Omental fat pad (tissue), 4 donors: Measurements from ENCODE around the gene TP73. TPM values are rescaled to one million over a fixed set of nuclear protein-coding genes. Genes with fewer than 3 reads are reported as not detected.

ENCODE experiments used
- ATAC-seq: fragments of 150-250 bp; one replicate; pipeline ENCODE4 v1.9.1; 2016; ENCODE audit warnings: mild to moderate bottlenecking, moderate library complexity; ENCODE audit not compliant: low FRiP score
- DNase-seq: peaks from one replicate; pipeline ENCODE4 v3.0.0-alpha.2; 2019; ENCODE audit warnings: low spot score
- total RNA-seq, 4 donors: library from RNA; depleted of rRNA; stranded (reverse); fragments of >200 nt; gene quantifications; one replicate each; pipeline ENCODE4 v1.1.0, GENCODE V29; 2016
- TF ChIP-seq, protein P1 (sequence below), 3 donors: fragments of 450-650 bp; IDR thresholded peaks; one replicate each; pipeline ENCODE4 v1.5.1; 2016 to 2017; ENCODE audit warnings: antibody characterized with exemption in 3 of 3, mild to moderate bottlenecking in 3 of 3, moderate library complexity in 2 of 3

The TP73 gene
- total RNA-seq, 4 donors from 2014 or later = not detected

DNA sequence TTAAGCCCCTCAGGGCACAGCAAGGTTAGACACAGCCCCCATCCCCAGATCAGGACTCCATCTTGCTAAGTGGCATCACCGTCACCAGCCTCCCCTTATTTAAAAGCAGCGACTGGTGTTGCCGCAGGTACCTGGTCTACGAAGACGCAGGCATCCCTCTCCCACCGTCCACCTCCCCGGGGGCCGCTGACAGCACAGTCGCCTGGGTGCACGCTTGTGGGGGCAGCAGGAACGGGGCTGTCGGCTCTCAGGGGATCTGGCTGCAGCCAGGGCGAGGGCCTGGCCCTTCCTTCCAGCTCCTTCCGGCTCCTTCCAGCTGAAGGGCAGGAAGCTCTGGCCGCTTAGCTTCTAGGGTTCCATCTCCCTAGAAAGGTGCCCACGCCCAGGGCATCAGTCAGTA lies 82.3 kb downstream of the TP73 start:
- ATAC-seq = no peak
- TF ChIP-seq, protein P1, sequence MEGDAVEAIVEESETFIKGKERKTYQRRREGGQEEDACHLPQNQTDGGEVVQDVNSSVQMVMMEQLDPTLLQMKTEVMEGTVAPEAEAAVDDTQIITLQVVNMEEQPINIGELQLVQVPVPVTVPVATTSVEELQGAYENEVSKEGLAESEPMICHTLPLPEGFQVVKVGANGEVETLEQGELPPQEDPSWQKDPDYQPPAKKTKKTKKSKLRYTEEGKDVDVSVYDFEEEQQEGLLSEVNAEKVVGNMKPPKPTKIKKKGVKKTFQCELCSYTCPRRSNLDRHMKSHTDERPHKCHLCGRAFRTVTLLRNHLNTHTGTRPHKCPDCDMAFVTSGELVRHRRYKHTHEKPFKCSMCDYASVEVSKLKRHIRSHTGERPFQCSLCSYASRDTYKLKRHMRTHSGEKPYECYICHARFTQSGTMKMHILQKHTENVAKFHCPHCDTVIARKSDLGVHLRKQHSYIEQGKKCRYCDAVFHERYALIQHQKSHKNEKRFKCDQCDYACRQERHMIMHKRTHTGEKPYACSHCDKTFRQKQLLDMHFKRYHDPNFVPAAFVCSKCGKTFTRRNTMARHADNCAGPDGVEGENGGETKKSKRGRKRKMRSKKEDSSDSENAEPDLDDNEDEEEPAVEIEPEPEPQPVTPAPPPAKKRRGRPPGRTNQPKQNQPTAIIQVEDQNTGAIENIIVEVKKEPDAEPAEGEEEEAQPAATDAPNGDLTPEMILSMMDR (IDR thresholded peaks at IDR 0.05) = no peak
- DNase-seq = no peak

DNA sequence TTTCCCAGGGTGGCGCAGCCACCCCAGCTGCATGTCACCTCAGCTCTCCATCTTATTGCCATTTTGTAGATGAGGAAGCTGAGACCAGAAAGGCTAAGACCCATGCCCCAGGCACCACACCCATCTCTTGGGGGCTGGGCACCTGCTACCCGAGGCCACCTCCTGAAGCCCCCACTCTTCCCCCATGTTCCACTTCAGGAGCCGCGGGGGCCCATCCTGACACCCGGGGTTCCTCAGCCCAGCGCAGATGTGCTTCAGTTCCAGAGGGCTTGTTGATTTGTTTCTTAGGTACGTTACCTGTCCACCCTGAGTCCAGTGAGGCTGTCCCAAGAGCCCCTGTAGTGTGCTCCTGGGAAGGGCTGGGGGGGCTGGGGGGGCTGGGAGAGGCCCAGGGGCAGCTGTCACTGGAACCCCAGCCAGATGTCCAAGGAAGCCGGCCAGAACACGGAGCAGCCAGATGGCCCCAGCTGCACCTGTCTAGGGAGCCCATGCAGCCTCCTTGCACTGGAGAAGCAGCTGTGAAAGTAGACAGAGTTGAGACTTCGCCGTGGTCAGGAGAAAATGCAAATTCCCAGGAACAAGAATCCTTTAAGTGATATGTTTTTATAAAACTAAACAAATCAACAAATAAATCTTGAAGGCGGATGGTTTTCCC lies 82.8 kb downstream of the TP73 start:
- ATAC-seq (no peak), DNase-seq (no peak)
- TF ChIP-seq, protein P1 (IDR thresholded peaks at IDR 0.05) = no peak

DNA sequence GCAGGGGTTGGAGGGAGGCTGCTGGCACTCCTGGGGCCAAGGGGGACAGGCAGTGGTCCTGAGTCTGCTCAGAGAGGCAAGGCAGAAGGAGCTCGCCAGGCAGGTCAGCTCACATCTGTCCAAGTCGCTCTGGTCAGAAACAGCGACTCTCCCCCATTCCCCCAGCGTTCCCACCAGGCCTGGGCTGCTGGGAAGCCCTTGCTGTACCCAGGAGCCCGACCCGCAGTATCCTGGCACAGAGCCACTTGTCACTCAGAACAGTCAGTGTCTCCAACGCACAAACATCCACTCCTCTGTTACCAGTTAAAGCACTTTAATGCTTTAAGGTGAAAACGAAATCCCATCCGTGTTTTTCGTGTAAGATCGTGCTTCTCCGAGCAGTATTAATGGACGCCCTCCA lies 83.4 kb downstream of the TP73 start:
- TF ChIP-seq, protein P1 (IDR thresholded peaks at IDR 0.05) = no peak
- DNase-seq (no peak), ATAC-seq (no peak)

DNA sequence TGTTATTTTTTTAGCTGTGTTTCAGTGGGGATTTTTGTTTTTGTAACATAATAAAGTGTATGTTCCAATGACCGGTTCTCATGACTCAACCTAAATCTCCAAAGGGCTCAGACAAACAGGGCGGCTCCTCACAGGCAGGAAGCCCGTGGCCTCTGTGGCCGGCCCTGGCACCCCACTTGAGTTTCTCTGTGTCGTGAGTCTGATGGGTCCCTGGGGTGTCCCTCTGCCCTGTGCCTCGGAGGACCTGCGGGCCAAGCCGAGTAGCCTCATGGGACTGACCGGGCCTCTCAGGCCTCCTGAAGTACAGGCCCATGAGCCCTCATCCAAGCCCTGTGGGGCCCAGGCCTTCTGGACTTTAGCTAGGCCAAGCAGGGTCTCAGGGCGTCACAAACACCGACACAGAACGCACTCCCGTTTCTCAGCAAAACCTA lies 83.8 kb downstream of the TP73 start:
- TF ChIP-seq, protein P1 (IDR thresholded peaks at IDR 0.05) = no peak
- ATAC-seq (no peak), DNase-seq (no peak)

DNA sequence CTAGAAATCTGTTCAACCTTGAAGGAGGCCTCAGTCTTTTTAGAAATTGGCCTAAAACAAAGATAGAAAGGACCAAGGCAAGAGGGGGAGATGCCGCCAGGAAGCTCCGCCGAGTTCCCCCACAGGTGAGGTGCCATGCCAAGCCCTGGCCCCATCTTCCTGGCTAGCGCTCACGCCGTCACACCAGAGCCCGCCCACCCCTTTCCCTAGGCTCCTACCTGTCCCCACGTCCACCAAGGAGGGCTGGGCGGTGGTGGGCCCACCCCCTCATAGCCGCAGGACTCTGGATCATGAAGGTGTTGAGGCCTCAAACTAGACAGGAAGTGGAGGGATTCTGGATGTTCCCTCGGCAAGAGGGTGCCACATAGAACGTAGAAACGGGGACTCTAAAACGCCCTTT lies 84.4 kb downstream of the TP73 start:
- TF ChIP-seq, protein P1 (IDR thresholded peaks at IDR 0.05) = no peak
- DNase-seq (no peak), ATAC-seq (no peak)

DNA sequence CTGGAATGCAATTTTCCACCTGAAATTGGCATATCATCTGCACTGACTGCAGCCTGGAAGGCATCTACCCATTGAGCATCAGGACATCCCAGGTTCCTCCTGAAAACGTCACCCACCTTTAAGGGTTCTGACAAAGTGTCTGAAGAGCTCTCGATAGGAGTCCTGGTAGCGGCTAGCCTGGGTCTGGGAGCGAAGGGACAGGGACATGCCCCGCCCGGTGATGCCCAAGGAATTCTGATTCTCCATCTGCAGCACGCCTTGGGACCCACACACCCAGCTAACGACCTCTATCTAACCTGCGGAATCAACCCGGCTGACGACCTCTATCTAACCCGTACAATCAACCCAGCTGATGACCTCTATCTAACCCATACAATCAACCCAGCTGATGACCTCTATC lies 86.6 kb downstream of the TP73 start:
- ATAC-seq = no peak
- TF ChIP-seq, protein P1 (IDR thresholded peaks at IDR 0.05) = no peak
- no peak for DNase-seq

DNA sequence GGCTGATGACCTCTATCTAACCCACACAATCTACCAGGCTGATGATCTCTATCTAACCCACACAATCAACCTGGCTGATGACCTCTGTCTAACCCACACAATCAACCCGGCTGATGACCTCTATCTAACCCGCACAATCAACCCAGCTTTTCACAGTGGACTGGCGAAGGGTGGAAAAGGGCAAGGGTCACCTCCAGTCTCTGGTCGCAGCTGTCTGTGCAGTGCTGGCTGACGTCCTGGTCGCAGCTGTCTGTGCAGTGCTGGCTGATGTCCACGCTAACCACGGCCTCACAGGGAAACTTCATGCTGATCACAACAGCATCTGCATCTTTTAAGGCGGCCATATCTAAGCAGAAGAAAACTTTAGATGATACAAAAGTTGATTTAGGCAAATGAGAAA lies 87.7 kb downstream of the TP73 start:
- DNase-seq (no peak), ATAC-seq (no peak)
- TF ChIP-seq, protein P1 (IDR thresholded peaks at IDR 0.05) = no peak
